Activated CD4-positive, CD25-positive, alpha-beta regulatory T cell treated with anti-CD3 and anti-CD28 coated beads, Interleukin-2, amount 50 U/mL, for 72 hours (primary cell): ENCODE results near the gene LIPE.

ENCODE experiments used
- DNase-seq: peaks from one replicate; pipeline ENCODE4 v3.0.0; 2021

LIPE gene

GRCh38 chr19:42409477-42409876 lies 17.7 kb downstream of the LIPE start:
- DNase-seq = no peak

GRCh38 chr19:42407816-42408175 lies 19.4 kb downstream of the LIPE start:
- DNase-seq = no peak

- no peak for DNase-seq
Observed at GRCh38 chr19:42407085-42407815, 19.9 kb downstream of the LIPE start.

- DNase-seq = no peak
Observed at GRCh38 chr19:42406111-42406510, 21.1 kb downstream of the LIPE start.

- no peak for DNase-seq
Observed at GRCh38 chr19:42403586-42403985, 23.6 kb downstream of the LIPE start.

GRCh38 chr19:42402376-42403116 lies 24.6 kb downstream of the LIPE start:
- no peak for DNase-seq

- peak; percentile 75 for DNase-seq
Observed at GRCh38 chr19:42401365-42402303, 25.6 kb downstream of the LIPE start.

GRCh38 chr19:42400404-42400803 lies 26.8 kb downstream of the LIPE start:
- DNase-seq = no peak

GRCh38 chr19:42397263-42398166 lies 29.7 kb downstream of the LIPE start:
- DNase-seq = no peak

GRCh38 chr19:42396381-42397262 lies 30.6 kb downstream of the LIPE start:
- DNase-seq = peak; percentile 98

- no peak for DNase-seq
Observed at GRCh38 chr19:42394751-42395150, 32.4 kb downstream of the LIPE start.

GRCh38 chr19:42392165-42392564 lies 35.0 kb downstream of the LIPE start:
- no peak for DNase-seq

GRCh38 chr19:42389899-42390298 lies 37.3 kb downstream of the LIPE start, which contains the start of gene CNFN:
CNFN (minus strand) TSS chr19:42390297; CDS start chr19:42389037, 1,260 bp downstream.
- no peak for DNase-seq

GRCh38 chr19:42388851-42389489 lies 38.2 kb downstream of the LIPE start:
- DNase-seq = no peak

GRCh38 chr19:42386974-42387707 lies 40.0 kb downstream of the LIPE start:
- DNase-seq = peak; percentile 71

- DNase-seq = no peak
Observed at GRCh38 chr19:42380155-42380554, 47.0 kb downstream of the LIPE start.

- no peak for DNase-seq
Observed at GRCh38 chr19:42378225-42379215, 48.7 kb downstream of the LIPE start.

- DNase-seq = no peak
Observed at GRCh38 chr19:42376177-42376555, 51.0 kb downstream of the LIPE start.
